HEK293T (cell line): ENCODE measurements around the gene TSC2.

Experiments used
- CTCF ChIA-PET: fragments of 350-600 bp; formaldehyde crosslinking; extraction: SDS; loops from one replicate; lab custom pipeline; 2021; ENCODE audit warnings: antibody characterized with exemption, inconsistent platforms; lab: Yijun Ruan, JAX
- POLR2A ChIA-PET: fragments of 350-600 bp; formaldehyde crosslinking; extraction: SDS; loops from one replicate; lab custom pipeline; 2020; ENCODE audit warnings: antibody characterized with exemption, inconsistent platforms; lab: Yijun Ruan, JAX
- DNase-seq: peaks from one replicate; pipeline ENCODE4 v3.0.0; 2012; ENCODE audit warnings: mixed read lengths; ENCODE audit errors: extremely low spot score
- ARNT ChIP-seq: fragments of 450-650 bp; IDR thresholded peaks from 2 replicates; pipeline ENCODE4 v1.6.1; 2017; ENCODE audit warnings: mild to moderate bottlenecking
- BHLHE40 ChIP-seq: fragments of 450-650 bp; IDR thresholded peaks from 2 replicates; pipeline ENCODE4 v1.6.1; 2016; ENCODE audit warnings: mild to moderate bottlenecking, moderate library complexity, borderline replicate concordance
- CTBP1 ChIP-seq: fragments of 450-650 bp; IDR thresholded peaks from 2 replicates; pipeline ENCODE4 v1.6.1; 2016; ENCODE audit warnings: borderline replicate concordance
- ELF4 ChIP-seq: fragments of 450-650 bp; IDR thresholded peaks from 2 replicates; pipeline ENCODE4 v1.6.1; 2017; ENCODE audit warnings: antibody characterized with exemption
- FOXA1 ChIP-seq: fragments of 450-650 bp; IDR thresholded peaks from 2 replicates; pipeline ENCODE4 v1.6.1; 2016; ENCODE audit warnings: mild to moderate bottlenecking
- FOXK2 ChIP-seq: fragments of 450-650 bp; IDR thresholded peaks from 2 replicates; pipeline ENCODE4 v1.6.1; 2016; ENCODE audit warnings: mild to moderate bottlenecking
- FOXM1 ChIP-seq: fragments of 450-650 bp; IDR thresholded peaks from 2 replicates; pipeline ENCODE4 v1.6.1; 2017; ENCODE audit warnings: mild to moderate bottlenecking, borderline replicate concordance
- HDGF ChIP-seq: fragments of 450-650 bp; IDR thresholded peaks from 2 replicates; pipeline ENCODE4 v1.6.1; 2017; ENCODE audit warnings: antibody characterized with exemption, borderline replicate concordance
- L3MBTL2 ChIP-seq: fragments of 450-650 bp; conservative IDR thresholded peaks from 2 replicates; pipeline ENCODE4 v1.6.1; 2016; ENCODE audit warnings: mild to moderate bottlenecking
- LEF1 ChIP-seq: fragments of 450-650 bp; IDR thresholded peaks from 2 replicates; pipeline ENCODE4 v1.6.1; 2017; ENCODE audit warnings: mild to moderate bottlenecking, borderline replicate concordance
- NFRKB ChIP-seq: fragments of 450-650 bp; IDR thresholded peaks from 2 replicates; pipeline ENCODE4 v1.6.1; 2016; ENCODE audit warnings: mild to moderate bottlenecking, moderate library complexity
- SP1 ChIP-seq: fragments of 450-650 bp; IDR thresholded peaks from 2 replicates; pipeline ENCODE4 v1.6.1; 2017
- SUZ12 ChIP-seq: fragments of 450-650 bp; IDR thresholded peaks from 2 replicates; pipeline ENCODE4 v1.6.1; 2016; ENCODE audit warnings: mild to moderate bottlenecking
- TARDBP ChIP-seq: fragments of 450-650 bp; IDR thresholded peaks from 2 replicates; pipeline ENCODE4 v1.6.1; 2016
- ZNF384 ChIP-seq: fragments of 450-650 bp; IDR thresholded peaks from 2 replicates; pipeline ENCODE4 v1.6.1; 2016
- TF ChIP-seq, protein P1 (sequence below): fragments of 450-650 bp; IDR thresholded peaks from 2 replicates; pipeline ENCODE4 v1.6.1; 2016

The TSC2 gene

DNA sequence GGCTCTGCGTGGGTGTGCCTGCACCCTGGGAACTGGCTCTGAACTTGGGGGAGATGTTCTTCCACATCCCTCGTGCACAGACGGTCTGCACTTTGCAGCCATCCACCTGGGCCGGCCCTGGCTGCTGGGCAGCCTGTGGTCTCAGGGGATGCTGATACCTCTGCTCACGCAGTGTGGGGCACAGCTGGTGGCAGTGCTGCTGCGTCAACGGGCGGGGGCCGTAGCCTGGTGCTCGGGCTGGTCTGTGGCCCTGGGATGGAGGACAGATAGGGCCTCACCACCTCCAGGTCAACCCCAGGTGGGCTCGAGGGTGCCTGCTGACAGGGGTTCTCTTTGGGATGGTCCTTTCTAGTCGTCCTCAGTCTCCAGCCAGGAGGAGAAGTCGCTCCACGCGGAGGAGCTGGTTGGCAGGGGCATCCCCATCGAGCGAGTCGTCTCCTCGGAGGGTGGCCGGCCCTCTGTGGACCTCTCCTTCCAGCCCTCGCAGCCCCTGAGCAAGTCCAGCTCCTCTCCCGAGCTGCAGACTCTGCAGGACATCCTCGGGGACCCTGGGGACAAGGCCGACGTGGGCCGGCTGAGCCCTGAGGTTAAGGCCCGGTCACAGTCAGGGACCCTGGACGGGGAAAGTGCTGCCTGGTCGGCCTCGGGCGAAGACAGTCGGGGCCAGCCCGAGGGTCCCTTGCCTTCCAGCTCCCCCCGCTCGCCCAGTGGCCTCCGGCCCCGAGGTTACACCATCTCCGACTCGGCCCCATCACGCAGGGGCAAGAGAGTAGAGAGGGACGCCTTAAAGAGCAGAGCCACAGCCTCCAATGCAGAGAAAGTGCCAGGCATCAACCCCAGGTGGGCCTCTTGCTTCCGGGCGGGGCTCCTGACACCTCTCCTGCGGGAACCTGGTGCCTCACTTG, 36.3 kb downstream of the TSC2 start:
- DNase-seq, result no peak
- ChIA-PET CTCF (interaction anchor here (0.7 to 1.0 kb wide), 2 partner anchors 56 to 80 kb away, joined by 3 read pairs; no protein-coding TSS in a partner anchor), POLR2A (interaction anchor here (1.5 to 2.1 kb wide), 2 partner anchors 71 to 119 kb away, joined by 3 to 7 read pairs; partner anchors contain the start of genes RPS2 and TRAF7)
- TF ChIP-seq ARNT (no peak), ZNF384 (no peak)

DNA sequence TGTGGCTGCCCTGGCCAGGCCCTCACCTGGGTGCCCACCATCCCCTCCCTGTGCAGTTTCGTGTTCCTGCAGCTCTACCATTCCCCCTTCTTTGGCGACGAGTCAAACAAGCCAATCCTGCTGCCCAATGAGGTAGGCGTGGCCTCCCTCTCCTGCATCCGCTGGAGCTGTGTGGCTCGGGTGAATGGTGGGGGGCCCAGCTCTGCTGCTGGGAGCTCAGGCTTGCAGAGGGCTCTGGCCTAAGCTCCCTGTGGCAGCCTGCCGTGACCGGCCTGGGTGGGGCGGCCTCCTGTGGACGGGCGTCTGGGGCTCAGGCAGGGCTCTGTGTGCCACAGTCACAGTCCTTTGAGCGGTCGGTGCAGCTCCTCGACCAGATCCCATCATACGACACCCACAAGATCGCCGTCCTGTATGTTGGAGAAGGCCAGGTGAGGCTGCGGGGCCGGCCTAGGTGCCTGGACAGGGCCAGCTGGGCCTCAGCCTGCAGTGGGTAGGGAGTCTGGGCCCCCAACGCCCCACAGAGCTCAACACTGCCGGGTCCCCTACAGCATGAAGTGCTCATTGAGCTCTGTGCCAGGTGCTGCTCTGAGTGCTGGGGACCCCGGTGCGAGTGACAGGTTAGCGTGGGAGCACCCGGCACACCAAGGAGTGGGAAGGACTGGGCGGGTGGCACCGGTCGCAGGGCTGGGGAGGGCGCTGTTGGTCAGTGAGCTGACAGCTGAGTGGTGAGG, 37.3 kb downstream of the TSC2 start:
- DNase-seq, result no peak
- CTCF ChIA-PET, result interaction anchor here (0.7 to 1.0 kb wide), 3 partner anchors 36 to 81 kb away, joined by 3 to 4 read pairs (median 3); no protein-coding TSS in a partner anchor
- POLR2A ChIA-PET, result interaction anchor here (0.8 to 2.1 kb wide), 3 partner anchors 37 to 120 kb away, joined by 3 to 7 read pairs (median 3); partner anchors contain the start of genes NTHL1, RPS2, TRAF7 and TSC2
- TF ChIP-seq L3MBTL2 (no peak), SUZ12 (no peak), TARDBP (no peak)

DNA sequence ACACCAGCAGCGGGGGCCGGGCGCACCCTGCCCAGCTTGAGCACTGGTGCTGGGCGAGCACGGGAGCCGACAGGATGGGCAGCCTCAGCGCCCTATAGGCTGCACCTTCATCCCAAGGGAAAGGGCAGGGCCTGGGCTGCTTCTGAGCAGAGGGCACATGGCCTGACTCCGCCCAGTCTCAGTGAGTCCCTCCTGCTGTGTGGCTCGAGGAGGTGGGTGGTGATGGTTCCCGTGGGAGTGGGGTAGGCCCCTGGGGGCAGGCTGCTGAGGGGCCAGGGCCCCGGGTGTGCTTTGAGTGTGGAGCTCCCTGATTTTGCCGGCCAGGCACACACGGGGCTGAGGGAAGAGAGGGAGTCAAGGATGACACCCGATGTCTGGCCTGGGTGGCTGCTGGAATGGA, 37.9 kb downstream of the TSC2 start:
- DNase-seq, result no peak
- ChIA-PET POLR2A (interaction anchor here (0.8 to 2.1 kb wide), 3 partner anchors 38 to 121 kb away, joined by 3 to 7 read pairs (median 3); partner anchors contain the start of genes NTHL1, RPS2, TRAF7 and TSC2), CTCF (interaction anchor here (0.8 kb wide), 1 partner anchor 36 kb away, joined by 4 read pairs; no protein-coding TSS in a partner anchor)
- TF ChIP-seq LEF1 (no peak), CTBP1 (no peak), ARNT (no peak), SP1 (no peak), FOXK2 (no peak), FOXM1 (no peak), BHLHE40 (no peak), L3MBTL2 (no peak), ZNF384 (no peak), NFRKB (no peak), TARDBP (no peak), FOXA1 (no peak)
- TF ChIP-seq, protein P1, sequence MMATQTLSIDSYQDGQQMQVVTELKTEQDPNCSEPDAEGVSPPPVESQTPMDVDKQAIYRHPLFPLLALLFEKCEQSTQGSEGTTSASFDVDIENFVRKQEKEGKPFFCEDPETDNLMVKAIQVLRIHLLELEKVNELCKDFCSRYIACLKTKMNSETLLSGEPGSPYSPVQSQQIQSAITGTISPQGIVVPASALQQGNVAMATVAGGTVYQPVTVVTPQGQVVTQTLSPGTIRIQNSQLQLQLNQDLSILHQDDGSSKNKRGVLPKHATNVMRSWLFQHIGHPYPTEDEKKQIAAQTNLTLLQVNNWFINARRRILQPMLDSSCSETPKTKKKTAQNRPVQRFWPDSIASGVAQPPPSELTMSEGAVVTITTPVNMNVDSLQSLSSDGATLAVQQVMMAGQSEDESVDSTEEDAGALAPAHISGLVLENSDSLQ, result no peak

DNA sequence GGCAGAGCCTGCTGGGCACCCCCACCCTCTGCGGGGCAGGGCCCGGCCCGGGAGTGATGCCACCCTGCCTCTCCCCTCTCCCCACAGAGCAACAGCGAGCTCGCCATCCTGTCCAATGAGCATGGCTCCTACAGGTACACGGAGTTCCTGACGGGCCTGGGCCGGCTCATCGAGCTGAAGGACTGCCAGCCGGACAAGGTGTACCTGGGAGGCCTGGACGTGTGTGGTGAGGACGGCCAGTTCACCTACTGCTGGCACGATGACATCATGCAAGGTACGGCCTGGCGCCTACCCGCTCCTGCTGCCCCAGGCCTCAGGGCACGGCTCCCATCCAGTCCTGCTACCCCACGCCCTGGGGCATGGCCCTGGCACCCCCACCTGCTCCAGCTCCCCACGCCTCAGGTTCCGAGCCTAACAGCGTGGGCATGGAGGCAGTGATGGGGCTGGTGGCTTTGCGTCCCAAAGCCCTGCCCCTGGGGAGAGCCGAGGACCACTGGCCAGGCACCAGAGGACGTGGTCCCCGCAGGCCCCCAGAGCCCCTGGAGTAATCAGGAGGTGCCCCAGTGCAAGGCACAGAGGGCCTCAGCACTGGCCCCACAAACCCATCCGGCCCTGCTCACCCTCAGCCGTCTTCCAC, 38.4 kb downstream of the TSC2 start:
- ChIA-PET CTCF (no interaction called here), POLR2A (interaction anchor here (0.8 to 1.2 kb wide), 2 partner anchors 38 to 69 kb away, joined by 3 read pairs; partner anchors contain the start of genes NTHL1, TRAF7 and TSC2)
- no peak for DNase-seq
- TF ChIP-seq, protein P1, result no peak
- TF ChIP-seq CTBP1, result no peak
- no peak for TF ChIP-seq ELF4
- TF ChIP-seq L3MBTL2, result no peak
- TF ChIP-seq NFRKB, result no peak
- no peak for TF ChIP-seq LEF1
- TF ChIP-seq TARDBP, result no peak
- TF ChIP-seq SUZ12, result no peak

DNA sequence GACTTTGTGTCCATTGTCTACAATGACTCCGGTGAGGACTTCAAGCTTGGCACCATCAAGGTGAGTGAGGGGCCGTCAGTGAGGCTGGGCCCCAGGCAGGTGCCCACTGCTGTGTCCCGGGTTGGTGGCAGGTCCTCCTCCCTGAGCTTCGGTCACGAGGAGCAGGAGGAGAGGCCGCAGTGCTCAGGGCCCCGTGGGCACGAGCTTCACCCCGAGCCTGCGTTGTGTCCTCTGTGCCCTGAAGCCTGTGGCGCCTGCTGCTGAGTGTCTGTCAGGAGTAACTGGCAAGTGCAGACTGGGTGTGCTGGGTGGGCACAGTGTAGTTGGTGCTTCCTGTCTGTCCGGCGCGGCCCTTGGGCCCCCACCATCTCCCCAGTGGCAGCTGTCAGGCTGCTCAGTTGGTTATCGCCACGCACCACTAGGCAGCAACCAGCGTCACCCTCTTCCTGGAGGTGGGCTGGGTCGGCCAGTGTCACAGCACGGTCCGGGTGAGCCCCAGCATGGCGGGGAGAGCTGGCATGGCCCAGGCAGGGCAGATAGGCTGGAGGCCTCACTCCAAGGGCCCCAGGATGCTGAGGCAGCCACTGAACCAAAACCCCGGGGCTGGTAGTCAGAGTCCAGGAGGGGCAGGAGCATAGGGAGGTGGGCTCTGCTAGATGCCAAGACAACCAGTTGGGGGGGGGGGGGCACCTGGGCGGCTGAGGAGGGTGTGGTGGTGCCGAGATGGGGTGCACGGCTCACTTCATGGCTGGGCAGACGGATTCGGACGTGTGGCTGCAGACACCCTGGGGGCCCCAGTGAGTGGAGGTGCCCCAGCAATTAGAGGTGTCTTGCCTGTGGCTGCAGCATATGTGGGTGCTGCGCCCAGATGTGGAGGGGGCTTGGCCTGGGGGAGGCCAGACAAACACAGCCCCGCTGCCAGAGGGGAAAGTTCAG, 39.3 kb downstream of the TSC2 start:
- DNase-seq, result no peak
- ChIA-PET CTCF (no interaction called here), POLR2A (interaction anchor here (1.2 kb wide), 1 partner anchor 68 kb away, joined by 3 read pairs; the partner anchor contains the start of gene TRAF7)
- TF ChIP-seq HDGF, result no peak
- no peak for TF ChIP-seq FOXA1
- no peak for TF ChIP-seq FOXK2
- TF ChIP-seq SUZ12, result no peak
- no peak for TF ChIP-seq ARNT
- no peak for TF ChIP-seq L3MBTL2
- no peak for TF ChIP-seq SP1
- no peak for TF ChIP-seq NFRKB
- TF ChIP-seq FOXM1, result no peak
- TF ChIP-seq LEF1, result no peak
- TF ChIP-seq, protein P1, result no peak
- no peak for TF ChIP-seq BHLHE40
- no peak for TF ChIP-seq CTBP1
- no peak for TF ChIP-seq TARDBP
- TF ChIP-seq ZNF384, result no peak
- TF ChIP-seq ELF4, result no peak
